GM18867 (cell line): ENCODE results near the gene ADGRL1.
"Not testable (repeated sequence)": the region's sequence is repeated elsewhere in the genome, so short reads cannot be mapped to it uniquely, and the experiment has no call there.

Experiments
- ATAC-seq: cut with Tn5 transposase; IDR thresholded peaks from one replicate; pipeline ENCODE4 v1.9.1; 2021; ENCODE audit warnings: mild to moderate bottlenecking, moderate library complexity; ENCODE audit not compliant: unreplicated experiment

Gene ADGRL1

GRCh38 chr19:14164082-14164481 is 41.9 kb downstream of the ADGRL1 start:
- no peak for ATAC-seq

DNA sequence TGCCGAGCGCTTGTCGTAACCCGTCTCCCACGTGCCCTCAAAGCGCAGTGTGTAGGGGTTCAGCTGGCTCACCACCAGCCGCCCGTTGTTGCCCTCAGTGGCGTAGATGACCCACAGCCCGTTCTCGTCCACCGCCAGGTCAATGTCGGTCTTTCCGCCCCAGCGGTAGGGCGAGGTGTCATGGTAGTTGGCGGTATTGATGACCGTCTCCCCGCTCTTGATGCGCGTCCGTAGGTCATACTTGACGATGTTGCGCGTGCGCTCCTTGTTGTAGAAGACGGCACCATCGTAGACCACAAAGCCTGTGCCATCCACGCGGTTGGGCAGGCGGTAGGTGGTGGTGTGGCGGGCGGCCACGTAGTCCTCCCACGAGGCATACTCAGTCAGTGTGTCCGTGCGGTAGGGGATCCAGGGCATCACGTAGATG is 43.1 kb downstream of the ADGRL1 start:
- no peak for ATAC-seq

DNA sequence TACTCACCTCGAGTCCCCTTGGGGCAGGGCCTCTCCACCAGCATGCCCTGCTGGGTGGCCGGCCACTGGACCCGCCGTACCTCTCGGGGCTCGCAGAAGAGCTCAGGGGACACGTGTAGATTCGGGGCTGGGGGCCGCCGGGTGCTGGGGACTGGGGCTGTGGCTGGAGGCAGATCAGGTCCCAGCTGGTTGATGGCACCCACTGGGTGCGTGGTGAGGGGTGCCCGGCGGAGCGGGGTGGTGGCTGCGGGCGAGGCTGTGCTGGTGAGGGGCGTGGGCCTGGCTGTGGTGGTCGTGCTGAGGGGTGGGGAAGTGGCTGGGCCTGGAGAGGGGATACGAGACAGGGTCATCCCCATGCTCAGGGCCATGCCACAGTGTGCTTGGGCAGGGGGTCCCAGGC is 44.7 kb downstream of the ADGRL1 start:
- no peak for ATAC-seq

GRCh38 chr19:14160017-14160703 is 45.8 kb downstream of the ADGRL1 start:
- no peak for ATAC-seq

DNA sequence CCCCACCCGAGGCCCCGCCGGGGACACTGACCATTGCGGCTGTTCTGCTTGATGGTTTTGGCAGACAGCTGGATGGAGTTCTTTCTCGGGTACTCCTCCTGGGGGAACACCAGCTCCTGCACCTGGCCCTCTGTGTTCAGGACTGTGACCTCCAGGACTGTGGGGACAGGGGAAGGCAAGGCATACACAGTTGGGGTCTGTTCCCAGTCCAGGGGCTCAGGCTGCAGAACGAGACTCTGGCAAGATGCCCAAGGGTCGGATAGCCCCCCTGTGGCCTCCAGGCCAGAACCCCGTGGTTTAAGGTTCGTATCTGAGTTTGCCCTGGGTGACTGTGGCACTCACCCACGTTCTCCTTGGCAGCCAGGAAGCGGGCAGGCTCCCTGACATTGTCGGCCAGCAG is 46.9 kb downstream of the ADGRL1 start:
- no peak for ATAC-seq

DNA sequence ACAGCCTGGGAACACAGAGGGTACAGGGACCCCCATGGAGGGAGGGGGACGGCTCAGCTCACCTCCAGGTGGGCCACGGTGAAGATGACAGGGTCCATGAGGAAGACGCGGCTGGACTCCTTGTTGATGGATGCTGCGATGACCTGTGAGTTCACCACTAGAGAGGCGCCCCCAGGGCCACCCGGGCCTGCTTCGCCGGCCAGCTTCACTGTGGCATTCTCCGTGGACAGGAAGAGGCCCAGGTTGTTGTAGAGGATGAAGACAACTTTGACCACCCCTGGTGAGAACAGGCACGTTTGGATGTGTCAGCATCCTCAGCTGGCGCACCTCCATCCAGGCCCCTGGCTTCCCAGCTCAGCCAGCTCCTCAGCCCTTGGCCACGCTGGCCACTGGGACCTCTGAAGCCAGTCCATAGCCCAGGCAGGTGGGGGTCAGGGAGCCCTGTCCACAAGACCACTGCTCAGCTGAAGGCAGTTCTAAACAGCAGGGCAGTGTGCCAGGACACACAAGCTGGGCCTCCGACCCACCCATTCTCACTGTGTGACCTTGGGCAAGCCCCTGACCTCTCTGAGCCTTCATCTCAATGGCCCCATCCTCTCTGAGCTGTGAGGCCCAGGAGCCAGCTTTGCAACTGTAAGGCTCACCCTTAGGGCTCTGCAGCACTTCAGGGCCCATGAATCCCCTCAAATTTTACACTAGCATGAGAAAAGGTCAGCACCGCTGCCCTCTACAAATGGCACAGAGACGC is 47.5 kb downstream of the ADGRL1 start:
- ATAC-seq, result no peak

DNA sequence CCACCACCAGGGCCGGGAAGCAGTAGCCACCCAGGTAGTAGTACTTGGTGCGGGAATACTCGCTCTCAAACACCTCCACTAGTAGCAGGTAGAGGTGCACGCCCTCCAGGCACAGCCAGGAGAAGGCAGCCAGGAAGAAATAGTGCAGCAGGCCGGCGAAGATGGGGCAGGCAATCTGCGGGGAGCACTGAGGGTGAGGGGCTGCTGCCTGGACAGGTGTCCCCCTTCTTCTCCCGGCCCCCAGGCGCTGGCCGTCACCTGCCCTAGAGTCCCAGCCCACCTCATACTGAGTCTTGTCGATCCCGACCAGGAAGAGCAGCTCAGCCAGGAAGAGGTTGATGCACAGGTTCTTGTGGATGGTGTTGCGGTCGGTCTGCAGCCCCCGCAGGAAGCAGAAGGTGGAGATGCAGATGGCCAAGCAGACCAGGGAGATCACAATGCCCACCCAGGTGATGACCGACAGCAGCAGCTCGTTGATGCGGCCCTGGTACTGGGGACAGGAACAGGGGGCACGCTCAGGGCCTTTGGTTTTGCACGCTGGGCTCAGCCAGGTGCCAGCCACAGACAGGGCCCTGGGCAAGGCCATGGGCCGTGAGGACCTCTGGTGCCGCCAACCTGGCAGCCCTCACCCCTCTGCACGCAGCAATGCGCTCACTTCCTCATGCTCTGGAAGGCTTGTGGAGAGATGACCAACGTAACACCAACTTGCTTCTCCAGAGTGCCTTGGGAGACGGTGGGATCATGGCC is 48.8 kb downstream of the ADGRL1 start:
- no peak for ATAC-seq

- no peak for ATAC-seq
Measured at GRCh38 chr19:14156122-14156521, 49.8 kb downstream of the ADGRL1 start.

- ATAC-seq, result no peak
Measured at GRCh38 chr19:14155371-14155770, 50.6 kb downstream of the ADGRL1 start.

GRCh38 chr19:14152713-14153112 is 53.3 kb downstream of the ADGRL1 start:
- ATAC-seq, result no peak

- ATAC-seq, result no peak
Measured at GRCh38 chr19:14150770-14151661, 55.0 kb downstream of the ADGRL1 start.

- no peak for ATAC-seq
Measured at GRCh38 chr19:14150041-14150769, 55.8 kb downstream of the ADGRL1 start.

- no peak for ATAC-seq
Measured at GRCh38 chr19:14149509-14149994, 56.4 kb downstream of the ADGRL1 start.

GRCh38 chr19:14148751-14149410 is 57.1 kb downstream of the ADGRL1 start:
- no peak for ATAC-seq

- ATAC-seq, result no peak
Measured at GRCh38 chr19:14147797-14148605, 58.0 kb downstream of the ADGRL1 start.

DNA sequence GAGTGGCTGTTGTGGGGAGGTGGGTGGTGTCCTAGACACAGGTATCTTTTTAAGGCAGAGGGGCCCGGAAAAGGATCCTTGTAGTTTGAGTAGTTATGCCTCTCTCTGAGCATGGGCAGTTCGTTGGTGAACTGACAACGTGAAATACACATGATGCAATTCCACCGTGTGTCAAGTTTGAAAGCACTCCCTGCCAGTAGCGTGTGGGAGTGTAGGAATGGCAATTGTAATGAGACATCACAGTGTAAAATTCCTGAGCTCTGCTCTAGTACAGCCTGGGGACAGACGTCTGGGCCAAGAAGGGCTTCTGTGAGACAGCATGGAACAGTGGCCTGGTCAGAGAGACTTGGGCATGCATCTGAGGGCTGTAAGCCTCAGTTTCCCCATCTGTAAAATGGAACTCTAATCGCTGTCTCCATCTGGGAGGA is 59.2 kb downstream of the ADGRL1 start:
- ATAC-seq, result no peak

GRCh38 chr19:14146169-14146568 is 59.8 kb downstream of the ADGRL1 start:
- ATAC-seq, result not testable (repeated sequence)

- ATAC-seq, result no peak
Measured at GRCh38 chr19:14145381-14145780, 60.6 kb downstream of the ADGRL1 start.
